H1 (cell line): ENCODE results near the gene TMEM127. TPM values are rescaled to one million over a fixed set of nuclear protein-coding genes. Genes with fewer than 3 reads are reported as not detected.

Experiments
- CTCF ChIA-PET: fragments of 300-600 bp; sonication (Branson Sonifier 250); formaldehyde crosslinking; loops from one replicate; lab custom pipeline; 2021; ENCODE audit not compliant: partially characterized antibody; lab: Charles Lee
- POLR2A ChIA-PET: fragments of 300-600 bp; sonication (Branson Sonifier 250); formaldehyde crosslinking; loops from one replicate; lab custom pipeline; 2021; ENCODE audit warnings: inconsistent platforms; ENCODE audit not compliant: partially characterized antibody; lab: Charles Lee
- DNase-seq, 2 experiments: peaks; one replicate each; pipeline versions ENCODE4 v3.0.0 to v3.0.0-alpha.2; 2010 to 2022; ENCODE audit warnings: low spot score in 2 of 2, low read depth in 1 of 2, mixed read lengths in 1 of 2
- FAIRE-seq: peaks from 2 replicates; lab custom pipeline; 2011; peaks lifted over from hg19 to GRCh38; lab: Jason Lieb, UNC
- H2AFZ ChIP-seq: 2 replicates; pipeline ENCODE4 v1.8.1; 2012; ENCODE audit warnings: low read length, inconsistent platforms
- H2AK5ac ChIP-seq: 2 replicates; pipeline ENCODE4 v1.6.1; 2013; ENCODE audit warnings: low read depth, low read length
- H2BK120ac ChIP-seq: replicated peaks from 2 replicates; pipeline ENCODE3; 2013; ENCODE audit warnings: low read depth, low read length, inconsistent platforms
- H2BK12ac ChIP-seq: 2 replicates; pipeline ENCODE4 v1.6.1; 2013; ENCODE audit warnings: low read depth, low read length
- H2BK15ac ChIP-seq: 2 replicates; pipeline ENCODE4 v1.6.1; 2013; ENCODE audit warnings: low read length
- H2BK20ac ChIP-seq: 2 replicates; pipeline ENCODE4 v1.6.1; 2013; ENCODE audit warnings: low read length
- H2BK5ac ChIP-seq: 2 replicates; pipeline ENCODE4 v1.6.1; 2013; ENCODE audit warnings: low read depth, low read length
- H3K14ac ChIP-seq: 2 replicates; pipeline ENCODE4 v1.6.1; 2013; ENCODE audit warnings: inconsistent platforms; ENCODE audit not compliant: insufficient read length
- H3K18ac ChIP-seq: 2 replicates; pipeline ENCODE4 v1.6.1; 2013; ENCODE audit warnings: low read length; ENCODE audit errors: extremely low read depth
- H3K23ac ChIP-seq: 2 replicates; pipeline ENCODE4 v1.6.1; 2013; ENCODE audit warnings: inconsistent platforms; ENCODE audit not compliant: insufficient read length
- H3K23me2 ChIP-seq: 2 replicates; pipeline ENCODE4 v1.6.1; 2013; ENCODE audit warnings: low read depth, low read length
- H3K27ac ChIP-seq: 2 replicates; pipeline ENCODE4 v1.6.1; 2011; ENCODE audit warnings: low read depth, low read length, inconsistent platforms
- H3K27me3 ChIP-seq, 4 experiments: replicated peaks in 1 of 4; 1 replicate in 1 of 4; 2 replicates in 3 of 4; pipeline versions ENCODE4 v1.6.1 to v1.8.1; 2011 to 2013; ENCODE audit warnings: low read length in 3 of 4, mild to moderate bottlenecking in 3 of 4, inconsistent platforms in 2 of 4, mixed read lengths in 2 of 4, moderate library complexity in 1 of 4; ENCODE audit not compliant: control insufficient read depth in 3 of 4, insufficient read depth in 3 of 4; ENCODE audit errors: extremely low read depth in 1 of 4
- H3K36me3 ChIP-seq, 4 experiments: 2 replicates each; pipeline versions ENCODE4 v1.6.1 to v1.8.1; 2011 to 2013; ENCODE audit warnings: mild to moderate bottlenecking in 4 of 4, low read length in 3 of 4, moderate library complexity in 2 of 4, control low read depth in 1 of 4, inconsistent platforms in 1 of 4; ENCODE audit not compliant: insufficient read depth in 4 of 4, control insufficient read depth in 2 of 4
- H3K4ac ChIP-seq: replicated peaks from 2 replicates; pipeline ENCODE3; 2013; ENCODE audit warnings: low read length, low read depth, mixed read lengths, inconsistent platforms; ENCODE audit not compliant: insufficient read length
- H3K4me1 ChIP-seq, 4 experiments: replicated peaks in 1 of 4; 1 replicate in 1 of 4; 2 replicates in 3 of 4; pipeline versions ENCODE4 v1.6.1 to v1.8.1; 2011 to 2013; ENCODE audit warnings: low read length in 3 of 4, inconsistent platforms in 2 of 4, mixed read lengths in 1 of 4; ENCODE audit not compliant: insufficient read depth in 4 of 4, control insufficient read depth in 3 of 4
- H3K4me2 ChIP-seq, 2 experiments: 2 replicates each; pipeline versions ENCODE4 v1.6.1 to v1.8.1; 2011 to 2013; ENCODE audit warnings: low read depth in 2 of 2, low read length in 2 of 2, control low read depth in 1 of 2, inconsistent platforms in 1 of 2, mild to moderate bottlenecking in 1 of 2; ENCODE audit not compliant: insufficient read depth in 1 of 2
- H3K4me3 ChIP-seq, 4 experiments: fragments of 200-600, 300-600 bp in 1 of 4; sonication (generic), shearing (Covaris generic), sonication (Bioruptor Twin) in 1 of 4; 2 replicates each; pipeline versions ENCODE4 v1.5.1 to v1.8.1; 2011 to 2016; ENCODE audit warnings: low read length in 4 of 4, low read depth in 3 of 4, control low read depth in 2 of 4, inconsistent platforms in 2 of 4, mild to moderate bottlenecking in 2 of 4, mixed read lengths in 1 of 4, moderate library complexity in 1 of 4; ENCODE audit not compliant: insufficient read depth in 2 of 4; ENCODE audit errors: extremely low read depth in 1 of 4
- H3K56ac ChIP-seq: replicated peaks from 2 replicates; pipeline ENCODE3; 2013; ENCODE audit warnings: low read depth, mild to moderate bottlenecking, mixed read lengths, low read length, inconsistent platforms; ENCODE audit not compliant: insufficient read length
- H3K79me1 ChIP-seq: 2 replicates; pipeline ENCODE4 v1.6.1; 2013; ENCODE audit warnings: low read depth, low read length, control low read depth
- H3K79me2 ChIP-seq, 2 experiments: 2 replicates each; pipeline versions ENCODE4 v1.6.1 to v1.8.1; 2012 to 2013; ENCODE audit warnings: low read length in 2 of 2, mild to moderate bottlenecking in 2 of 2, inconsistent platforms in 1 of 2; ENCODE audit not compliant: insufficient read depth in 2 of 2, control insufficient read depth in 1 of 2
- H3K9ac ChIP-seq, 4 experiments: replicated peaks in 1 of 4; 1 replicate in 1 of 4; 2 replicates in 3 of 4; pipeline versions ENCODE4 v1.6.1 to v1.8.1; 2011 to 2013; ENCODE audit warnings: low read depth in 3 of 4, low read length in 3 of 4, control low read depth in 2 of 4, mild to moderate bottlenecking in 2 of 4, moderate library complexity in 2 of 4, inconsistent platforms in 1 of 4; ENCODE audit errors: extremely low read depth in 1 of 4
- H3K9me3 ChIP-seq, 2 experiments: 2 replicates each; pipeline versions ENCODE4 v1.6.1 to v1.8.1; 2012 to 2013; ENCODE audit warnings: mild to moderate bottlenecking in 2 of 2, moderate library complexity in 2 of 2, control low read depth in 1 of 2, inconsistent platforms in 1 of 2, low read depth in 1 of 2, low read length in 1 of 2, mixed read lengths in 1 of 2; ENCODE audit not compliant: insufficient read depth in 2 of 2
- H4K20me1 ChIP-seq, 2 experiments: replicated peaks in 1 of 2; 2 replicates each; pipeline versions ENCODE3 to v1.8.1; 2011 to 2013; ENCODE audit warnings: inconsistent platforms in 2 of 2, low read length in 2 of 2, mild to moderate bottlenecking in 1 of 2; ENCODE audit not compliant: insufficient read depth in 2 of 2, control insufficient read depth in 1 of 2
- H4K5ac ChIP-seq: 2 replicates; pipeline ENCODE4 v1.6.1; 2013; ENCODE audit warnings: low read length, low read depth, mixed read lengths, inconsistent platforms; ENCODE audit not compliant: insufficient read length
- H4K8ac ChIP-seq: 2 replicates; pipeline ENCODE4 v1.8.0; 2013; ENCODE audit warnings: mild to moderate bottlenecking, moderate library complexity, low read length, inconsistent platforms; ENCODE audit not compliant: insufficient read depth; ENCODE audit errors: extremely low read depth
- H4K91ac ChIP-seq: replicated peaks from 2 replicates; pipeline ENCODE3; 2013; ENCODE audit warnings: low read length, mixed read lengths, inconsistent platforms; ENCODE audit not compliant: insufficient read length
- ATF3 ChIP-seq: IDR thresholded peaks from 2 replicates; pipeline ENCODE4 v1.6.1; 2011; ENCODE audit warnings: low read depth, mild to moderate bottlenecking, low read length; ENCODE audit not compliant: insufficient read depth
- CTBP2 ChIP-seq: IDR thresholded peaks from 2 replicates; pipeline ENCODE4 v1.7.0; 2011; ENCODE audit warnings: borderline replicate concordance, mild to moderate bottlenecking, moderate library complexity, mixed read lengths, low read length; ENCODE audit not compliant: insufficient read depth, insufficient read length
- YY1 ChIP-seq: IDR thresholded peaks from 2 replicates; pipeline ENCODE4 v1.6.1; 2011; ENCODE audit warnings: low read depth, mild to moderate bottlenecking, low read length
- WGBS, 2 experiments: shearing (Covaris generic) in 1 of 2; methylation state at CpG; one replicate each; pipeline versions ENCODE4 v1.1.6 to v1.1.7; 2013 to 2015; ENCODE audit warnings: low lambda C conversion rate in 2 of 2, mixed read lengths in 2 of 2, inconsistent platforms in 1 of 2, low coverage in 1 of 2, missing lambda C conversion rate in 1 of 2; ENCODE audit not compliant: insufficient replicate concordance in 2 of 2, insufficient coverage in 1 of 2, insufficient read length in 1 of 2; ENCODE audit errors: extremely low coverage in 1 of 2, missing lambda C conversion rate in 1 of 2; 5-methylcytosine and 5-hydroxymethylcytosine counted together
- polyA plus RNA-seq, 7 experiments: library from polyadenylated mRNA; depleted of rRNA in 3 of 7; stranded (reverse) in 5 of 7; unstranded in 2 of 7; fragments of >200 nt in 5 of 7; fragments of 200-250 nt in 2 of 7; gene quantifications; 1 replicate in 5 of 7; 2 replicates in 1 of 7; 4 replicates in 1 of 7; pipeline versions ENCODE4 v1.2.1 to v1.2.3, GENCODE V29; 2011 to 2013; ENCODE audit warnings: missing spikeins in 2 of 7, mixed read lengths in 2 of 7
- total RNA-seq: library from RNA; stranded (reverse); fragmentation: NEBNext Ultra II Directional; extraction: Animal tissue kit (Norgen Biotek cat#: 25700); gene quantifications from 2 replicates; pipeline ENCODE4 v1.2.1, GENCODE V29; 2021

The TMEM127 gene
- total and polyA plus RNA-seq, 2 of the 8 experiments (the other 6 are each of a cell fraction or from before 2014, with no cell fraction given): 25.0 to 41.0 TPM

- CTCF ChIA-PET: interaction anchor here (1.6 kb wide), 1 partner anchor 25 kb away, joined by 5 read pairs; no protein-coding TSS in a partner anchor
- no peaks in the 10 kb centered on the region for H3K23me2 ChIP-seq
- H4K20me1 ChIP-seq: no peaks in the 10 kb centered on the region
- no peak overlapping the region for H2BK120ac ChIP-seq
- H3K79me2 ChIP-seq: peaks cover 0 to 5% of the 10 kb centered on the region in 2 experiments; a peak in 1 of 4 replicates
- H2BK15ac ChIP-seq: no peak overlapping the region
- FAIRE-seq: no peak
- H3K27me3 ChIP-seq: no peaks in the 10 kb centered on the region
- H3K23ac ChIP-seq: no peak overlapping the region
- no peak overlapping the region for H3K4me2 ChIP-seq
- no peak overlapping the region for H3K56ac ChIP-seq
- no peak overlapping the region for H4K91ac ChIP-seq
- no peak for DNase-seq
- no peak overlapping the region for H2BK12ac ChIP-seq
- no peak overlapping the region for H3K27ac ChIP-seq
- no peaks in the 10 kb centered on the region for H3K9me3 ChIP-seq
- no peak for TF ChIP-seq CTBP2
- TF ChIP-seq ATF3: no peak
- no peak for TF ChIP-seq YY1
- H4K5ac ChIP-seq: no peak overlapping the region
- no peak overlapping the region for H3K14ac ChIP-seq
- no peak overlapping the region for H2AK5ac ChIP-seq
- H3K9ac ChIP-seq: no peak overlapping the region
- H3K36me3 ChIP-seq: no peaks in the 10 kb centered on the region
- no peak overlapping the region for H3K4ac ChIP-seq
- H2BK5ac ChIP-seq: no peak overlapping the region
- POLR2A ChIA-PET: no interaction called here
- WGBS, 2 experiments: 91% methylated on average over 4 of the region's 4 CpGs; no CpG with 5 or more reads in 1 of the 2 experiments
- no peak overlapping the region for H2BK20ac ChIP-seq
- no peak overlapping the region for H2AFZ ChIP-seq
- no peak overlapping the region for H4K8ac ChIP-seq
- H3K4me3 ChIP-seq: no peak overlapping the region
- H3K4me1 ChIP-seq: peaks cover 0 to 3% (median under 1%) of the 10 kb centered on the region in 4 experiments; a peak in 3 of 7 replicates
- H3K18ac ChIP-seq: no peak overlapping the region
- H3K79me1 ChIP-seq: no peaks in the 10 kb centered on the region
Measured at GRCh38 chr2:96214554-96214953, 51.2 kb downstream of the TMEM127 start.
